Measurements from ENCODE around the gene APOL4.

DNA sequence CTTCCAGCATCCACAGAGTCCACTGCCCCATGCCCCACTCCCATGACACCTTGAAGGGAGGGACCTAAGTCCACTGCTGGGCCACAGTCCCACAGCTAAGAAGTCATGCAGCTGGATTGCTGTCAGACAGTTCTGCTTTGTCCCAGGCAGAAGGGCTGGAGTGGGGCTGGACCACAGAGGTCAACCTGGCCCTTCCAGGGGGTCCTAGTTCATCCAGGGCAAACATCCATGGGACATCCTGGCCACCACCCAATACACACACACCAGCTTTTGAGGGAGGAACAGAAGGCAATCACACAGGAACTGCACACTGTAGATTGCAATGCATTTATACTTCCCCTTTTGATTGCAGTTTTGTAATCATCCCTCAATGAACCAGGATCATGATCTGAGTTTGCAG, 11.3 kb upstream of the APOL4 start:
- TF ChIP-seq, protein P1, sequence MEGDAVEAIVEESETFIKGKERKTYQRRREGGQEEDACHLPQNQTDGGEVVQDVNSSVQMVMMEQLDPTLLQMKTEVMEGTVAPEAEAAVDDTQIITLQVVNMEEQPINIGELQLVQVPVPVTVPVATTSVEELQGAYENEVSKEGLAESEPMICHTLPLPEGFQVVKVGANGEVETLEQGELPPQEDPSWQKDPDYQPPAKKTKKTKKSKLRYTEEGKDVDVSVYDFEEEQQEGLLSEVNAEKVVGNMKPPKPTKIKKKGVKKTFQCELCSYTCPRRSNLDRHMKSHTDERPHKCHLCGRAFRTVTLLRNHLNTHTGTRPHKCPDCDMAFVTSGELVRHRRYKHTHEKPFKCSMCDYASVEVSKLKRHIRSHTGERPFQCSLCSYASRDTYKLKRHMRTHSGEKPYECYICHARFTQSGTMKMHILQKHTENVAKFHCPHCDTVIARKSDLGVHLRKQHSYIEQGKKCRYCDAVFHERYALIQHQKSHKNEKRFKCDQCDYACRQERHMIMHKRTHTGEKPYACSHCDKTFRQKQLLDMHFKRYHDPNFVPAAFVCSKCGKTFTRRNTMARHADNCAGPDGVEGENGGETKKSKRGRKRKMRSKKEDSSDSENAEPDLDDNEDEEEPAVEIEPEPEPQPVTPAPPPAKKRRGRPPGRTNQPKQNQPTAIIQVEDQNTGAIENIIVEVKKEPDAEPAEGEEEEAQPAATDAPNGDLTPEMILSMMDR (IDR thresholded peaks at IDR 0.05), result no peak
- no peak for TF ChIP-seq POLR2A (IDR thresholded peaks at IDR 0.05)
